HCT116 (cell line): Measurements from ENCODE around the gene PRSS1.

Source experiments
- CTCF ChIP-seq, 3 experiments: fragments of 200-600 bp in 1 of 3; sonication (generic) in 1 of 3; IDR thresholded peaks in 2 of 3; conservative IDR thresholded peaks in 1 of 3; 2 replicates each; pipeline ENCODE4 v1.5.1; 2012 to 2017; ENCODE audit warnings: low read depth in 2 of 3, low read length in 2 of 3, antibody characterized with exemption in 1 of 3, borderline replicate concordance in 1 of 3, control low read depth in 1 of 3, mild to moderate bottlenecking in 1 of 3, mixed read lengths in 1 of 3, mixed run types in 1 of 3, moderate library complexity in 1 of 3; ENCODE audit not compliant: insufficient read depth in 1 of 3
- ELF1 ChIP-seq: IDR thresholded peaks from 2 replicates; pipeline ENCODE4 v1.6.1; 2012; ENCODE audit warnings: low read depth, borderline replicate concordance
- EZH2 ChIP-seq: fragments of 200-600 bp; sonication (generic); IDR thresholded peaks from 2 replicates; pipeline ENCODE4 v1.6.1; 2017; ENCODE audit warnings: antibody characterized with exemption, mixed run types
- EZH2phosphoT487 ChIP-seq: fragments of 200-600 bp; IDR thresholded peaks from 2 replicates; pipeline ENCODE4 v1.6.1; 2018; ENCODE audit warnings: antibody characterized with exemption, borderline replicate concordance
- JUND ChIP-seq: IDR thresholded peaks from 2 replicates; pipeline ENCODE4 v1.6.1; 2012
- POLR2A ChIP-seq: IDR thresholded peaks from 2 replicates; pipeline ENCODE4 v1.7.0; 2011; ENCODE audit warnings: borderline replicate concordance; ENCODE audit not compliant: insufficient read depth, insufficient read length; ENCODE audit errors: extremely low read depth
- SP1 ChIP-seq: IDR thresholded peaks from 2 replicates; pipeline ENCODE4 v1.6.1; 2012; ENCODE audit warnings: low read depth
- SRF ChIP-seq: IDR thresholded peaks from 2 replicates; pipeline ENCODE4 v1.6.1; 2012; ENCODE audit warnings: low read depth
- YY1 ChIP-seq: IDR thresholded peaks from 2 replicates; pipeline ENCODE4 v1.6.1; 2011; ENCODE audit warnings: low read length, low read depth, moderate library complexity, mild to moderate bottlenecking; ENCODE audit not compliant: insufficient replicate concordance; ENCODE audit errors: extremely low read depth
- ZFX ChIP-seq: fragments of 450-650 bp; IDR thresholded peaks from 2 replicates; pipeline ENCODE4 v1.6.1; 2017

- TF ChIP-seq CTCF (IDR thresholded peaks at IDR 0.05 in 2 of 3, conservative IDR thresholded peaks at IDR 0.05 in 1 of 3; ENCODE audit: borderline replicate concordance in 1 of 3, insufficient read depth in 1 of 3, low read depth in 2 of 3, low read length in 2 of 3) (no peak), SRF (no peak), EZH2 (no peak), ZFX (no peak), POLR2A (no peak), YY1 (no peak), EZH2phosphoT487 (no peak), JUND (no peak), SP1 (no peak), ELF1 (no peak)
These were observed 40.2 kb downstream of the PRSS1 start for GRCh38 chr7:142789441-142789840.
